HAP-1 (cell line): ENCODE data around the gene DMAC2L.

Source experiments
- DNase-seq, 2 experiments: peaks; one replicate each; pipeline ENCODE4 v3.0.0-alpha.2; 2016 to 2020; ENCODE audit warnings: low spot score in 2 of 2
- H3K27me3 ChIP-seq: fragments of 250-450 bp; sonication (Bioruptor Pico); 2 replicates; pipeline ENCODE4 v1.5.1; 2020; ENCODE audit warnings: low read depth, mild to moderate bottlenecking, moderate library complexity
- H3K36me3 ChIP-seq: fragments of 250-450 bp; sonication (Bioruptor Pico); replicated peaks from 2 replicates; pipeline ENCODE4 v1.5.1; 2020; ENCODE audit warnings: mild to moderate bottlenecking
- H3K4me1 ChIP-seq: fragments of 250-450 bp; sonication (Bioruptor Pico); 2 replicates; pipeline ENCODE4 v1.5.1; 2020; ENCODE audit warnings: mild to moderate bottlenecking
- H3K4me3 ChIP-seq: fragments of 250-450 bp; sonication (Bioruptor Pico); 2 replicates; pipeline ENCODE4 v1.5.1; 2020; ENCODE audit warnings: mild to moderate bottlenecking, moderate library complexity
- H3K9me3 ChIP-seq: fragments of 250-450 bp; sonication (Bioruptor Pico); 2 replicates; pipeline ENCODE4 v1.5.1; 2020; ENCODE audit warnings: mild to moderate bottlenecking, moderate library complexity
- in situ Hi-C: fragments of 300-500 bp; cut with MboI; formaldehyde crosslinking; loops from 3 replicates; pipeline ENCODE4 v1.14.3; 2020; ENCODE audit warnings: low sequenced_read_pairs, inconsistent platforms, mixed read lengths

The DMAC2L gene

GRCh38 chr14:50311972-50312733 lies at the start of gene DMAC2L, which contains the start of gene L2HGDH:
DMAC2L (plus strand) TSS chr14:50312324; CDS start chr14:50321488, 9,164 bp downstream.
L2HGDH (minus strand) TSS chr14:50312229; CDS start chr14:50312150, 79 bp downstream.
- peaks cover 3% of the 10 kb centered on the region; the same call in 1 of the 2 replicates for H3K9me3 ChIP-seq
- H3K4me1 ChIP-seq: peaks cover 9% of the 10 kb centered on the region
- no peaks in the 10 kb centered on the region for H3K27me3 ChIP-seq
- peak; percentile 91 to 97 for DNase-seq
- in situ Hi-C loops: no loop called here
- no peaks in the 10 kb centered on the region; the same call in 1 of the 2 replicates for H3K36me3 ChIP-seq
- peak within 1 kb of the TSS; percentile 72 for H3K4me3 ChIP-seq

GRCh38 chr14:50262865-50263264 lies 49.3 kb upstream of the DMAC2L start:
- peaks cover 16% of the 10 kb centered on the region for H3K36me3 ChIP-seq
- in situ Hi-C loops: no loop called here
- no peaks in the 10 kb centered on the region for H3K4me1 ChIP-seq
- no peaks in the 10 kb centered on the region for H3K9me3 ChIP-seq
- no peaks in the 10 kb centered on the region for H3K27me3 ChIP-seq
- no peak overlapping the region for H3K4me3 ChIP-seq
- DNase-seq: no peak

- Histone ChIP-seq H3K27me3 (no peaks in the 10 kb centered on the region), H3K4me3 (no peak overlapping the region), H3K4me1 (no peaks in the 10 kb centered on the region), H3K9me3 (no peaks in the 10 kb centered on the region), H3K36me3 (peaks cover 16% of the 10 kb centered on the region)
- DNase-seq: no peak
- in situ Hi-C loops: no loop called here
These were observed 48.8 kb upstream of the DMAC2L start for GRCh38 chr14:50263321-50263720.

GRCh38 chr14:50265029-50265428 lies 47.1 kb upstream of the DMAC2L start:
- Histone ChIP-seq H3K9me3 (no peaks in the 10 kb centered on the region), H3K27me3 (no peaks in the 10 kb centered on the region), H3K4me1 (no peaks in the 10 kb centered on the region), H3K4me3 (no peak overlapping the region), H3K36me3 (peaks cover 16% of the 10 kb centered on the region)
- no peak for DNase-seq
- in situ Hi-C loops: no loop called here

- Histone ChIP-seq H3K4me1 (no peaks in the 10 kb centered on the region), H3K9me3 (no peaks in the 10 kb centered on the region), H3K4me3 (no peak overlapping the region), H3K27me3 (no peaks in the 10 kb centered on the region), H3K36me3 (no peaks in the 10 kb centered on the region; the same call in 1 of the 2 replicates)
- DNase-seq: no peak
- in situ Hi-C loops: no loop called here
These were observed 41.2 kb upstream of the DMAC2L start for GRCh38 chr14:50270932-50271331.

GRCh38 chr14:50272498-50272897 lies 39.6 kb upstream of the DMAC2L start:
- no peaks in the 10 kb centered on the region; the same call in 1 of the 2 replicates for H3K36me3 ChIP-seq
- DNase-seq: no peak
- H3K27me3 ChIP-seq: no peaks in the 10 kb centered on the region
- in situ Hi-C loops: no loop called here
- H3K9me3 ChIP-seq: no peaks in the 10 kb centered on the region
- H3K4me1 ChIP-seq: no peaks in the 10 kb centered on the region
- H3K4me3 ChIP-seq: no peak overlapping the region

GRCh38 chr14:50285861-50286260 lies 26.3 kb upstream of the DMAC2L start:
- H3K4me1 ChIP-seq: no peaks in the 10 kb centered on the region
- H3K27me3 ChIP-seq: no peaks in the 10 kb centered on the region
- DNase-seq: no peak
- H3K36me3 ChIP-seq: no peaks in the 10 kb centered on the region; the same call in 1 of the 2 replicates
- H3K9me3 ChIP-seq: no peaks in the 10 kb centered on the region
- in situ Hi-C loops: no loop called here
- no peak overlapping the region for H3K4me3 ChIP-seq

GRCh38 chr14:50288146-50288545 lies 24.0 kb upstream of the DMAC2L start:
- Histone ChIP-seq H3K9me3 (no peaks in the 10 kb centered on the region), H3K4me1 (no peaks in the 10 kb centered on the region), H3K27me3 (no peaks in the 10 kb centered on the region), H3K4me3 (no peak overlapping the region), H3K36me3 (0 out of 2 replicates have a peak, but pooled peaks cover 4% of the 10 kb centered on the region)
- no peak for DNase-seq
- in situ Hi-C loops: no loop called here

- no peak overlapping the region for H3K4me3 ChIP-seq
- H3K27me3 ChIP-seq: no peaks in the 10 kb centered on the region
- H3K36me3 ChIP-seq: peaks cover 10% of the 10 kb centered on the region; the same call in 1 of the 2 replicates
- in situ Hi-C loops: no loop called here
- no peaks in the 10 kb centered on the region for H3K4me1 ChIP-seq
- no peaks in the 10 kb centered on the region for H3K9me3 ChIP-seq
- no peak for DNase-seq
These were observed 21.8 kb upstream of the DMAC2L start for GRCh38 chr14:50290306-50290705.

- H3K4me1 ChIP-seq: no peaks in the 10 kb centered on the region
- 0 out of 2 replicates have a peak, but pooled peaks cover 2% of the 10 kb centered on the region for H3K9me3 ChIP-seq
- no peaks in the 10 kb centered on the region for H3K27me3 ChIP-seq
- in situ Hi-C loops: no loop called here
- no peaks in the 10 kb centered on the region; the same call in none of the 2 replicates for H3K36me3 ChIP-seq
- no peak for DNase-seq
- no peak overlapping the region for H3K4me3 ChIP-seq
These were observed 12.5 kb upstream of the DMAC2L start for GRCh38 chr14:50299585-50299984.

- 0 out of 2 replicates have a peak, but pooled peaks cover 2% of the 10 kb centered on the region for H3K9me3 ChIP-seq
- H3K4me3 ChIP-seq: no peak overlapping the region
- no peaks in the 10 kb centered on the region for H3K27me3 ChIP-seq
- H3K4me1 ChIP-seq: no peaks in the 10 kb centered on the region
- H3K36me3 ChIP-seq: no peaks in the 10 kb centered on the region; the same call in none of the 2 replicates
- in situ Hi-C loops: no loop called here
- DNase-seq: no peak
These were observed 10.2 kb upstream of the DMAC2L start for GRCh38 chr14:50301914-50302313.

- H3K9me3 ChIP-seq: 0 out of 2 replicates have a peak, but pooled peaks cover 2% of the 10 kb centered on the region
- no peaks in the 10 kb centered on the region; the same call in none of the 2 replicates for H3K36me3 ChIP-seq
- in situ Hi-C loops: no loop called here
- no peak overlapping the region for H3K4me3 ChIP-seq
- DNase-seq: no peak
- H3K4me1 ChIP-seq: no peaks in the 10 kb centered on the region
- no peaks in the 10 kb centered on the region for H3K27me3 ChIP-seq
These were observed 8.2 kb upstream of the DMAC2L start for GRCh38 chr14:50303744-50304471.

- in situ Hi-C loops: no loop called here
- Histone ChIP-seq H3K27me3 (no peaks in the 10 kb centered on the region), H3K4me1 (peaks cover 8% of the 10 kb centered on the region), H3K36me3 (no peaks in the 10 kb centered on the region; the same call in 1 of the 2 replicates), H3K4me3 (no peak overlapping the region), H3K9me3 (no peaks in the 10 kb centered on the region)
- DNase-seq: no peak
These were observed 3.7 kb upstream of the DMAC2L start for GRCh38 chr14:50308363-50308915.
